Cerebellar nuclear complex (tissue), 1 donor: ENCODE measurements around the gene PRR7.
"Not testable (repeated sequence)": the region's sequence is repeated elsewhere in the genome, so short reads cannot be mapped to it uniquely, and the experiment has no call there.

Experiments
- DNase-seq, 2 experiments: peaks; one replicate each; lab custom pipeline; 2025; lab: John Stamatoyannopoulos, UW

PRR7 gene

DNA sequence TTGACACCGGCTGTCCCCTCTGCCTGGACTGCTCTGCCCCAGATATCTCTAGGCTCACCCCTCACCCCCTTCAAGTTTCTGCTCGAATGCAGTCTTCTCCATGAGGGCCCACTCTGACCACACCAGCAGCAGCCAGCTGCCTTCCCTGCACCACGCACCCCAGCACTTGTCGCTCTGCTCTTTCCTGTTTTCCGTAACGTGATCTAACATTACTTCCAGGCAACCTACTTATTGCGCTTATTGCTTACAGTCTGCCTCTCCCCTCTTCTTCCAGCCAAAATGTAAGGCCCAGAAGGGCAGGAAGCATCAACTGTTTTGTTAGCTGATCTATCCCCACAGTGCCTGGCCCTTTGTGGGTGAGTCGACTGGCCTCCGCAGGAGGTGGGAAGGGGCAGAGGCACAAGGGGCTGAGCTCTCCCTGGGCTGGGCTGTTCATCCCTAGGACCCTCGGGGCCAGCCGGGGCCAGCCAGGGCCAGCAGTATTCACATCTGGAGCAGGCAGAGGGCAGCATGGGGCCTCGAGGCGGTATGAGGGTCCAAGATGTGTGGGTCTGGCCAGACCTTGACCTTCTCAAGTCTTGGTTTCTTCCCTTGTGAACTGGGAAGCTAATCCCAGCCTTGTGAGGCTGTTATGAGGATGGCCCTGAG is 38.4 kb downstream of the PRR7 start:
- no peak for DNase-seq

DNA sequence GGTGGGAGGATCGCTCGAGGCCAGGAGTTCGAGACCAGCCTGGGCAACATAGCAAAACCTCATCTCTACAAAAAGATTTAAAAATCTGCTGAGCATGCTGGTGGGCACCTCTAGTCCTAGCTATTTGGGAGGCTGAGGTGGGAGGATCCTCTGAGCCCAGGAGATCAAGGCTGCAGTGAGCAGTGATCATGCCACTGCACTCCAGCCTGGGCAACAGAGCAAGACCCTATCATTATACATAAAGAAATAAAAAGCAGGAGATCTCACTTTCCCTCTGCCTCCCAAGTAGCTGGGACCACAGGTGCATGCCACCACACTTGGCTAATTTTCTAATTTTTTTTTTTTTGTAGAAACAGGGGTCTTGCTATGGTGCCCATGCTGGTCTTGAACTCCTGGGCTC is 39.1 kb downstream of the PRR7 start:
- not testable (repeated sequence) for DNase-seq

DNA sequence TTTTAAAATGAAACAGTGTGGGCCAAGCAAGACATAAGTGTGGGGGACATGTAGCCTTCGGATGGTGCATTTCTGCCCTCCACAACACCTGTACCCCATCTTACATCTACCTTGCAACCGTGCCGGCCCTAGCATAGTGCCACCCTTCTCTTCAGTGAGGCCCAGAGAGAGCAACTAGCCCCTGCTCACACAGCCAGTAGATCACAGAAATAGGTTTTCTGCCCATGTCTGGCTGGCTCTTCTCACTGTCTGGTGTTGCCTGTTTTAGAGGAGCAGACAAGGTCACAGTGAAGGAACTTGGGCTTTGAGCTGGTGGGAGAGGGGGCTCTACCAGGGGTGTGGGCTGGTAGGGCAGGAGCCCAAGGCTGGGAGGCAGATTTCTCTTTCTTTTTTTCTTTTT is 39.6 kb downstream of the PRR7 start:
- no peak for DNase-seq

DNA sequence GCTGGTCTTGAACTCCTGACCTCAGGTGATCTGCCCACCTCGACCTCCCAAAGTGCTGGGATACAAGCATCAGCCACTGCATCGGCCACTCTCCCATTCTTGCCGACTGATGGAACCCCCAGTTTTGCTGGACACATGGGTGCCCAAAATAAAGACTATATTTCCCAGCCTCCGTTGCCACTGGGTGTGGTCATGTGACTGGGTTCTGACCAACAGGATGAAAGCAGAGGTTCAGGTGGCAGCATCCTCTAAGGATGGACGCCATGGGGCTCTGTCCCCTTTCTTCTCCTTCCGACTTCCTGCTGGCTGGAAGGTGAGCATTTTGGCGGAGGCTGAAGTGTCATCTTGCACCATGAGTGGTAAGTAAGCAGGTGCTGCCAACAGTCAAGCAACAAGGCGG is 40.5 kb downstream of the PRR7 start:
- no peak for DNase-seq

DNA sequence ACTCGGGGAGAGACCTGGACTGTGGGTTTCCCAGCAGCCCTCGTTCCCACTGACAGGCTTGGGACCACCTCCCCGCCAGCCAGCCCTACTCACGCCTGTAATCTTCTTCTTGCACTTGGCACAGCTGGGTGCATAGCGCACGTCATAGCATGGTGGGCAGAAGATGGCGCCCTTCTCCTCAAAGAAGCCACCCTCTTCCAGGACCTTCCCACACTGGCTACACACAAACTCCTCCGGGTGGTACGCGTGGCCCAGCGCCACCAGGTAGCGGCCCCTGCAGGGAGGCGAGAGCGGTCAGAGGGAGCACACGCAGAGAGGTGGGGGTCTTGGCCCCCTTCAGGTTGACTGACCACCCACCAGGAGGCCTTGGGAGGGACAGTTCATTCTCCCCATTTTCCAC is 41.4 kb downstream of the PRR7 start:
- DNase-seq, result no peak

DNA sequence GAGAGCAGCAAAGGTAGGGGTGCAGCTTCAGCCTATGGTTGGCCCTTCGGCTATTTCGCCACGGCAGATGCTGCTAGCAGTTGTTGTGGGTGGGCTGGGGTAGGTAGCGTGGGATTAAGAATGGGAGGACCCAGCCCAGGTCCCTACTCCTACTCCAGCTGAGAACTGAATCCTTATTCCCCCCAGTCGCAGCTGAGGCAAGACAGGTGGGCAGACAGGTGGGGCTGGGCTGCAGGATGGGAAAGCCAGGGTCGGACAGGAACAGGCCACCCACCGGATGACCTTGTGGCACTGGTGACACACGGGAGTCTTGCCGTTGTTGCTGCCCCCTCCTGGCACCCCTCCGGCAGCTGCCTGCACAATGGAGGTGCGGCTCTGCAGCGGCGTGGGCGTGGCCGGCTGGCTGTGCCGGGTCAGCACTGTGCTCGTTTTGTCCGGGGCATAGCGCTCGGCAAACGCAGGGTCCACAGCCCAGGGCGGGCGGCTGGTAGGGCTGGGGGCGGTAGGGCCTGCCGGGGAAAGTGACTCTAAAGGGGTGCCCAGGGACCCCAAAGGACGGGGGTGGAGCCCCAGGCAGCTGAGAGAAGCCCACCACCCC is 42.6 kb downstream of the PRR7 start:
- no peak for DNase-seq

DNA sequence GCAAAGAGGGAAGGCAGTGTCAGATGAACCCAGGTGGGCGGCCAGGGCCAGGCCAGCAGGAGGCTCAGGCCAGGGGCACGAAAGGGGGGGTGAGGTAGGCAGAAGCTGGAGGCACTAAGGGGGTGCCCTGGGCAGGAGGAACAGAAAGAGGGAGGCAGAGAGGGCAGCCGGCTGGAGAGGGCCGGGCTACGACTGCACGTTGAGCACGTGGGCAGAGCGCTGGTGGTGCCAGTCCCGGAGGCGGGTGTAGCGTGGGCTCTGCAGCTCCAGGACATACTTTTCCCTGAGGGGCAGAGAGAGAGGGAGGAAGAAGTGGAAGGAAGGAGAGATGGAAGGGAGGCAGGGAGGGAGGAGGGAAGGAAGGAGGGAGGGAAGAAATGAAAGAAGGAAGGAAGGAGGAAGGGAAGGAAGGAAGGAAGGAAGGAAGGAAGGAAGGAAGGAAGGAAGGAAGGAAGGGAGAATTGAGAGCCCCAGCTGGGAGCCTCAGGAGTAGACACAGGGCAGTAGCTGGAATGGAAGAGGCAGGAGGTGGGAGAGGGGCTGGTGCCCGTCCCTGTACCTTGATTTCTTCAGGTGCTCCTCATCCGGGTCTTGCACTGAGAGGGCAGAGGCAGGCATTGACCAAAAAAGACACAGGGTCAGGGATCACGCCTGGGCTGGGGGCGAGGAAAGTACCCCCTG is 43.8 kb downstream of the PRR7 start:
- DNase-seq, result no peak

DNA sequence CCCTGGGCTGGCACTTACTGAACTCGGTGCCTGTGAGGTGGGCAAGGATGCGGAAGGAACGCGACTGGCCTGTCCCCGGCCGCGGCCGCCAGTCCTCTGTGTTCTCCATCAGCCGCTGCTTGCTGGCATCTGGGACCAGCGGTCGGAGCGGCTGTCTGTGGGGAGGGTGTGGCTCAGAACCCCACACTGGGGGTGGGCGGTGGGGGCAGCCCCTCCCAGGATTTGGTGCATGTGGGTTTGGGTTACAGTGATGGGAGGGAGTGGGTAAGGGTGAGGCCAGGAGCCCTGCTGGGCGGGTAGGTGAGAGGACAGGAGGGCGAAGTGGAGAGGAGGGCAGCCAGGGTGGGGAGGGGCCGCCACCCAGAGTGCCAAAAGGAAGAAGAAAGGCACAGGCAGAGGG is 44.4 kb downstream of the PRR7 start:
- no peak for DNase-seq

DNA sequence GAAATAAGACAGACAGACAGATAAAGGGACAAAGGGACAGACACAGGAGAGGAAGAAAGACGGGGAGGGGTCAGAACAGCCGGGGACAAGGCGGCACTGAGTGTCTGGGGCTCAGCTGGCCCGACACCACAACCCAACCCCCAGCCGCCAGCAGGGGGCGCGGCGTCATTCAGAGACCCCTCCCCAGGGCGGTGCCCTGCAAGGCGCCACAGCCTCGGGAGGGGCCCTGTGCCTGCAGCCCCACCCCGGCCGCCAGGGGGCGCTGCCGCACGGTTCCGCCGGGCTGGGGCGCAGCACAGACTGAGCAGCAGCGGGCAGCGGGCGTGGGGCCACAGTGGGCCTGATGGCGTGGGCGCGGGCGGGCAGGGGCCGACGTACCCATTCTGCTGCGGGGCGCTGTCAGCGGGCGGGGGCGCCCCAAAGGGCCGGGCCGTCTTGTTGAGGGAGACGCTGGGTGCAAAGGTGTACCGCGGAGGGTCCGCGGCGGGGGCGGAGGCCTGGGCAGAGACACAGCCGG is 44.9 kb downstream of the PRR7 start:
- DNase-seq, result no peak

DNA sequence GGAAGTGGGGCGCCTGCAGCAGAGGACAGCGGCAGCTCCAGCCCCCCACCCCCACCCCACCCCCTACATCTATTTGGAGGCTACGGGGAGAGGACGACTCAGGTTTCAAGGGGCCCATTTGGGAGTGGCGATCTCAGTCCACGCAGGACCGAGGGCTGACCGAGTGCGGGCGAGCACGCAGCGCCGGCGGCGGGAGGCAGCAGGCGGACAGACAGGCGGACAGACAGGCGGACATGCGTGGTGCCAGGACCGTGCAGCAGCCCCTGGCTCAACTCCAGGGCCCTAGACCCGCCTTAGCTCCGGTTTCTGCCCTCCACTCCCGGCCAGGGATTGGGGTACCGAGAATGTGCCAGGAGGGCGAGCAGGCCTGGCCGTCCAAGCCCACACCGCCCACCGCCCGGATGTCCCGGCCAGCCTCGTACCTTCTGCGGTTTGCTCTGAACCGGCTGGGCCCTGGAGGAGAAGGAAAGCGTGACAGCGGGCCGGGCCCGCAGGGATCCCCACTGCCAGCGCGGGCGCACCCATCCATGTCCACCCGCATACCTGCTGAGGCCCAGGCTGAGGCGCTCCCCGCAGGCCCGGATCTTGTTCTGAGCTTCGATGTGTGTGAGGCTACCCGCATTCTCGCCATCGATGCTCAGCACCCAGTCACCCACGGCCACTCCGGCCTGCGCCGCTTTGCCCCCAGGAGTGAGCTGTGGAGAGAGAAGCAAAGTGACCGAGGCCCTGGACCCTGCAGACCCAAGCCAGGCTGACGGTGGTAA is 45.6 kb downstream of the PRR7 start:
- DNase-seq, result no peak

DNA sequence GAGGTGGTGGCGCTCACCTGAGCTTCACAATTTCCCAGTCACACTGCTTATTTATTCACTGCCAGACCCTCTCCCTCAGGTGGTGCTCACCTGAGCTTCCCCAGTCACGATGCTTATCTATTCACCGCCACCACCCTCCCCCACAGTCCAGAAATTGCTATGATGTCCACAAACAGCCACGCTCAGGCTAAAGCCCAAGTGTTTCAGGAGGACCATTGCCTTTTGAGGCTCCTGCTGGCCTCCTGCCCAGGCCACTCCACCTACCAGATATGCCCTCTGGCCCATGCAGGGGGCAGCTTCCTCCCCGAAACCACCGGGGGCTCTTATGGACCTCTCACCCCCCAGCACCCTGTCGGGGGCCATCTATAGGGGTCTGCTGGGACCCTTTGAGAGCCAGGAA is 46.2 kb downstream of the PRR7 start:
- DNase-seq, result no peak

DNA sequence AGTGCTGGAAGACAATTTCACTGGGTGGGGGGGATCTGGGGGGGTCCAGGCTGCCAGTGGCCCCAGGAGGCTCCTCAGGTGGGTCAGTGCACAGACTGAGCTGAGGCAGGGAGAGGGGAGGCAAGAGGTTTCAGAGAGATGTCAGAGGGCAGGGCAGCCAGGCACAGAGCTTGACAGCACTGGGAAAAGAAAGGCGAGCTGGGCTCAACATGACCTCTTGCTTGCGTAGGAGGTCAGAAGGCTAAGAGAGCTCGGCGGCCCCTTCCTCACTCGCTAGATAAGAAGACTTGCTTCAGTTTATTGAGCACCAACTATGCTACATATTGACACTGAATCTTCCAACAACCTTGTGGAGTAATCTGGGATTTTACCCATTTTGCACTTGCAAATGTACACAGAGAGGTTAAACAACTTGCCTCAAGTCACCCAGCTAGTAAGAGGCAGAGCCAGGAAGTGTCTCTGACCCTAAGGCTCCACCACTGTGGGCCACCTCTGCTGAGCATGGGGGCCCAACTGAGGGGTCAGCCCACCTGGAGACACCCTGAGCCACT is 47.3 kb downstream of the PRR7 start:
- DNase-seq, result no peak

DNA sequence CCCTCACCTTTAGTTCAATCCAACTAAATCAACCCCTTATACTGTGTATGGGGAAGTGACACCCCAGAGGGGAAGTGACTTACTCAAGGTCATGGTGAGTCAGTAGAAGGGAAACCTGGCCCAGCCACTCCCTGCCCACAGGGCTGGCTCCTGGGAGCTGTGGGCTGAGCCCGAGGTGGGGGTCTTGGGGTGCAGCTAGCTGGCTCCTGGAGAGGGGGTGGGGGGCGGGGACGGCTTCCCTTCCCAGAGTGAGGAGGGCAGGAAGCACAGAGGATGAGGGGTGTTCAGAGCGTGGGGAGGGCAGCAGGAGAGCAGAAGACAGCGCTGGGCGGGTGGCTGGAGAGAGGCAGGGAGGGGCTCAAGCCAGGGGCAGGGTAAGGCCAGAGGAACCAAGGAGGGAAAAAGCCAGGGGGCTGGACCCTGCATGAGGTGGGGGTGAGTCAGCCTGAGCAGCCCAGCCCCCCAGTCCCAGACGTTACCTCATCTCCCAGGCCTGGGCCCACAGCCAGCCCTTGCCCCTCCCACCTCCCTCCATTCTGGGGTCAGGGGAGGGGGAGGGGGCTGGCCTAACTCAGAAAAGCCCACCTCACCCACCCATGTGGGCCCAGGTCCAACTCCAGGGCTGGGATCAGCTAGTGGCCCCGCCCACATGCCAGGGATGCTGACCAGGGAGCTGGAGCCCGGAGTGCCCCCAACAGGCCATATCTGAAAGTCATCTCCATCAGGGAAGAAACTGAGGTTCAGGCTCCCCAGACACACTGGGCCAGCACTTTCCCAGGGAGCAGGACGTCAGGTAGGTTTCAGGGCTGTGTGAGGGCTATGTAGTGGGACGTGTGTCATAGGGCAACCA is 48.0 kb downstream of the PRR7 start:
- no peak for DNase-seq

DNA sequence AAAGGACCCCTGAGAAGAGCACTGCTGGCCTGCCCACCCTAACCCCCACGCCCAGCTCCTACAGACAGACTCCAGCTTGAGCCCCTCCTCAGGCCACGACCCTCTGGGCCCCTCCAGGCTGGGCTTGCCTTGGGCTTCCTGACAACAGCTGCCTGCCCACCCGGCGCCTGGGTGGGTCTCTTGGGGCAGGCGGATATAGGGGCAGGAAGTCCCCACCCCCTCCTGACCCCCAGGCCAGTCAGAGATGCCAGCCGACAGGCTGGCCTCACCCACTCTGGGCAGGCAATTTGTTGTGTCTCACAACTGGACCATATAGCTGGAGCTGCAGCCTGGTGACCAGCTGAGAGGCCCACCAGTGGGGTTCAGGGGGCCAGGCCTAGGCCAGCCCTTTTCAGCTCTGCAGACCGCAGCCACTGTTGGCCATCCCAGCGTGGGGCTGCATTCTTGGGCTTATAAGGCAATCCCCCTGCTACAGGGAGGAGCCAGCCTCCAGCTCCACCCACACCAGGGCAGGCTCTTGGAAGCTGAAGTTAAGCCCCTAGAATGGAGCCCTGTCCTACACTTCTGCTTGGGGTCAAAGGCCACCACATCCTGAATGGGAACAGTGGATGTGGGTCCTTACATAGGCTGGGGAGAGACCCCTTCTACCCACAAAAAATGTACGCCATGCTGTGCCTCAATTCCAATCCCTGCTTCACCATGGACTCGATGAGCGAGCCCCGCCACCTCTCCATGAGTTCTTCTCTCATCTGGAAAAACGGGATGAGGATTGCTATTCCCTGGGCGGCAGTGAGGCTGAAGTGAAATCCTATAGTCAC is 48.8 kb downstream of the PRR7 start:
- DNase-seq, result no peak

DNA sequence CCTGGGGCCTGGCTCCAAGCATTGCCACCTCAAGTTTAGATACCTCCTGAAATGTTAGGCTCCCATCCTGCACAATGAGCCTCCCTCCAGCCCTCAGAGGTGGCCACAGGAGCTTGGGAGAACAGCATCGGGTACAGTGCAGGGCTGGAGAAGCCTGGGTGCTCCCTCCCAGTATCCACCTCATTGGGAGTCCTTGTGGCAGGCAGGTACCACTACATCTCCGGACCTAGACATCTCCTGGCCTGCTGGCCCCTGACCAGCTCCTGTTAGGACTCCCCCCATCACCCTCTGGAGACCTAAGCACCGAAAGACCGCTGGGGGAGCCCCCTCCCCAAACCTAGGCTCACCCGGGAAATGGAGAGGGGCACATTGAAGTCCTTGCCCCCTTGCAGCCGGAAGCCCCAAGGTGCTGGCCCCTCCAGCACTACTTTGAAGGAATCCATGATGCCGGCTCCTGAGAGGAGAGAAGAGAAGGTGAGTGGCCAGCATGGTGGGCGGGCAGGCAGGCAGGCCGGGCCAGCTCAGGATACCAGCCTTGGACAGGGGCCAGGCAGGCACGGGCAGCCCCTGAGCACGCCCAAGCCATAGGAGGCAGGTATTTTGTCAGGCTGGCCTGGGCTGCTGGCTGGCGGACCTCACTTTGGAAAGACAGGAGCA is 49.6 kb downstream of the PRR7 start:
- DNase-seq, result no peak

DNA sequence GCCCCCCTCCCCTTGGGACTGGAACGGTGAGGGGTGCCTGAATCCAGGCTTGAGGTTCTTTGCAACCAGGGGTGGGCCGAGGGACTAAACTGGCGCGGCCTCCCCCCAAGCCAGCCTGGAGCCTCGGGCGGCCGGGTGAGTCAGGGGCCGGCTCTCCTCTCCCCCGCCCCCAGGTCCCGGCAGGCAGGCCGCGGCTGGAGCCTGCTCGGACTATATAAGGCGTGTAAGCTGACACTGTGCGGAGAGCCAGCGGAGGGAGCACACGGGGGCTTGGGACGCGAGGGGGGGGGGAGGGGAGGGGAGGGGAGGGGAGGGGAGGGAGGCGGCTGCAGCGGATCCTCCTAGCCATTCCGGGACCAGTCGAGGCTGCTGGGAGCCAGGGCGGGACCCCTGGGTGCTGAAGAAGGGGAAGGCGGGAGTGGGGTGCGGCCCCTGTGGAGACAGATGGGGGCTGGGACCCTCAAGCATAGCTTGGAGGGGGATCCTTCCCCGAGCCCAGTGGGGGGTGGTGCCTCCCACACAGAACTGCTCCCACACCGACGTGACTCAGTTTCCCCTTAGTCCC is 50.2 kb downstream of the PRR7 start:
- DNase-seq, result no peak

DNA sequence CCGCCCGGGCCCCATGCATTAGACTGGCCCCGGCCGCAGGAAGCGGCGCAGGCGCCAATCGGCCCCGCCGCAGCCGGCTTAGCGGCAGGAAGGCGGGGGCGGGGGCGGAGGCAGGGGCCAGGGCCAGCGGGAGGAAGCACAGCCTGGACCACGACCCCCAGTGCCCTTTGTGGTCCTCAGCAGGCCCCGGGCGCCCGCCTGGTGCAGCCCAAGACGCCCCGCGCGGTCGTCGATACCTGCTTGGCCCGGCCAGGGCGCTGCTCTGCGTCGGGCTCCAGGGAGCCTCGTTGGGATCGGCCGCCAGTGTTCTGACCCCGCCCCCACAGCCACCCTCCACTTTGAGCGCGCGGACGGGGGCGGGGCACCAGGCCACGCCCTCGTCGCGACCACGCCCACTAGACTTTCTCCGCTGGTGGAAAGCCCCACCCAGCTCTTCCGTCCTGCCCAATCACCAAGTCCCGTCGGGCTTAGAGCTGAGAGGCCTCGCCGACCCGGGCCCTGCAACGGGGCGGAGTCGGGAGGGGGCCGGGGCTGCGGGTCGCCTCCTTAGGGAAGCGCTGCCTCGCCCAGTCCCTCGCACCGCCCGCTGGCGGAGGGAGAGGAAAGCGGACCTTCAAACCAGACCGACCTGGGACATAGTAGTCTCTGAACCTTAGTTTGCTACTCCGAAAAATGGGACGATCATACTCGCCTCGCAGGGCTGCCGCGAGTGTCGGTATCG is 50.8 kb downstream of the PRR7 start, which contains the start of gene PDLIM7:
TSS of gene PDLIM7 (minus strand) at position 313 of the 721 bp plus-strand sequence. CDS start 1,092 bp downstream, outside the sequence.
- no peak for DNase-seq

DNA sequence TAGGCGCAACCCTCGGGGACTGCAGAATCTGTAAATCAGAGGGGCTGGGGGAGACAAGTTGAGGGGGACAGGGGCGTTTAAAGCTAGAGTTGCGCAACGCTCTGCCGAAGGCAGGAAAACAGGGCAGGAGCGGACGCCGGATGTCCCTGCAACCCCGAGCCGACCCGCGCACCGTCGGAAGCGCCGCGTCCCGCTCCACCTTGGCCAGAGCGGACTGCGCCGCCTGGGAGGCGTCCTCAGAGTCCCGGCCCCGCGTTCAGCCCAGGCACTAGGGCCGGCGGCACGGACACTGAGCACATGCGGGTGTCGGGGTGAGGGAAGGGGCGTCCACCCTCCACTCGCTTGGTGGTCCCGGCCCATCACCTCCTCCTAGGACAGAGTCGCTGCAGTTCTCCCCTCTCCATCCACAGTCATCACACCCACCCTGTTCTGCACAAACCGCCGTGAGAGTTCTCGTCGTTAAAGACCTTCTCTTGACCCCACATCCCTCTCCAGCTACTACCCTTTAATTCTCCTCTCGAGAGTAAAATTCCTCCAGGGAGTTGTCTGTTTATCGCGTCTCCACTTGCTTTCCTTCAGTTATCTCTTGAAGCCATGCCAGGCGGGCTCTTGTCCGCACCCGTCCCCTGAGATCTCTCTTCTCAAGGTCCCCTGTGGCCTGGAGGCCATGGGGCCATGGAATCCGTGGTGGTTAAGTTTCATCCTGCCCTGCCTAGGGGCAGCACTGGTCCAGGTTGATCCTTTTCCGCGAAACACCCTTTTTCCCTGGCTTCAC is 51.6 kb downstream of the PRR7 start:
- no peak for DNase-seq
